ENCODE results near the gene SDR42E1. TPM values are rescaled to one million over a fixed set of nuclear protein-coding genes. Genes with fewer than 3 reads are reported as not detected.

The SDR42E1 gene
- total RNA-seq, 1 experiment from 2014 or later = 0.07 TPM

GRCh38 chr16:82007189-82007588 is 4.1 kb downstream of the SDR42E1 start:
- ATAC-seq (no peak), DNase-seq (ENCODE audit: low spot score) (no peak)
- H3K4me3 Mint-ChIP-seq = no peak overlapping the region
- no peak overlapping the region for H3K27ac Mint-ChIP-seq
- H3K36me3 Mint-ChIP-seq = peaks cover 44% of the 10 kb centered on the region
- H3K4me1 Mint-ChIP-seq = peaks cover 16% of the 10 kb centered on the region
- TF ChIP-seq ZNF138 (CRISPR knock-in tag; conservative IDR thresholded peaks at IDR 0.05) (no peak), ZNF423 (CRISPR knock-in tag; IDR thresholded peaks at IDR 0.05) (no peak), GRHL2 (CRISPR knock-in tag; IDR thresholded peaks at IDR 0.05; ENCODE audit: insufficient replicate concordance, severe bottlenecking) (no peak), GABPB1 (CRISPR knock-in tag; IDR thresholded peaks at IDR 0.05) (no peak)
- CTCF ChIA-PET = interaction anchor here (1.3 kb wide), 1 partner anchor 10 kb away, joined by 4 read pairs; no protein-coding TSS in a partner anchor
- POLR2A ChIA-PET = no interaction called here
- peaks cover 53% of the 10 kb centered on the region for H3K9me3 Mint-ChIP-seq
- peaks cover 19% of the 10 kb centered on the region for H3K27me3 Mint-ChIP-seq (ENCODE audit: low read depth)

GRCh38 chr16:82006036-82006435 is 5.2 kb downstream of the SDR42E1 start:
- CTCF ChIA-PET = no interaction called here
- Mint-ChIP-seq H3K27ac (no peak overlapping the region), H3K4me1 (peaks cover 17% of the 10 kb centered on the region), H3K4me3 (no peak overlapping the region), H3K27me3 (ENCODE audit: low read depth) (peaks cover 19% of the 10 kb centered on the region), H3K9me3 (peaks cover 45% of the 10 kb centered on the region), H3K36me3 (peaks cover 39% of the 10 kb centered on the region)
- TF ChIP-seq ZNF532 (CRISPR knock-in tag; IDR thresholded peaks at IDR 0.05; ENCODE audit: borderline replicate concordance) (no peak), IRF2 (CRISPR knock-in tag; IDR thresholded peaks at IDR 0.05; ENCODE audit: borderline replicate concordance, low read depth) (no peak), MYBL2 (CRISPR knock-in tag; IDR thresholded peaks at IDR 0.05) (no peak), NR3C1 (CRISPR knock-in tag; conservative IDR thresholded peaks at IDR 0.05; ENCODE audit: low read depth) (no peak), KAT7 (CRISPR knock-in tag; IDR thresholded peaks at IDR 0.05; ENCODE audit: borderline replicate concordance) (no peak), SP1 (CRISPR knock-in tag; conservative IDR thresholded peaks at IDR 0.05) (no peak), FOXP4 (CRISPR knock-in tag; IDR thresholded peaks at IDR 0.05) (no peak), ZNF317 (CRISPR knock-in tag; IDR thresholded peaks at IDR 0.05; ENCODE audit: borderline replicate concordance, low read depth) (no peak), ZNF396 (CRISPR knock-in tag; IDR thresholded peaks at IDR 0.05; ENCODE audit: borderline replicate concordance) (no peak), OVOL2 (CRISPR knock-in tag; IDR thresholded peaks at IDR 0.05; ENCODE audit: borderline replicate concordance) (no peak), RORB (CRISPR knock-in tag; IDR thresholded peaks at IDR 0.05) (no peak), FOXP1 (CRISPR knock-in tag; IDR thresholded peaks at IDR 0.05; ENCODE audit: borderline replicate concordance) (no peak), ETV6 (CRISPR knock-in tag; IDR thresholded peaks at IDR 0.05) (no peak), ZBTB21 (CRISPR knock-in tag; IDR thresholded peaks at IDR 0.05; ENCODE audit: borderline replicate concordance) (no peak)
- TF ChIP-seq, protein P1, sequence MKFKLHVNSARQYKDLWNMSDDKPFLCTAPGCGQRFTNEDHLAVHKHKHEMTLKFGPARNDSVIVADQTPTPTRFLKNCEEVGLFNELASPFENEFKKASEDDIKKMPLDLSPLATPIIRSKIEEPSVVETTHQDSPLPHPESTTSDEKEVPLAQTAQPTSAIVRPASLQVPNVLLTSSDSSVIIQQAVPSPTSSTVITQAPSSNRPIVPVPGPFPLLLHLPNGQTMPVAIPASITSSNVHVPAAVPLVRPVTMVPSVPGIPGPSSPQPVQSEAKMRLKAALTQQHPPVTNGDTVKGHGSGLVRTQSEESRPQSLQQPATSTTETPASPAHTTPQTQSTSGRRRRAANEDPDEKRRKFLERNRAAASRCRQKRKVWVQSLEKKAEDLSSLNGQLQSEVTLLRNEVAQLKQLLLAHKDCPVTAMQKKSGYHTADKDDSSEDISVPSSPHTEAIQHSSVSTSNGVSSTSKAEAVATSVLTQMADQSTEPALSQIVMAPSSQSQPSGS (CRISPR knock-in tag; IDR thresholded peaks at IDR 0.05; ENCODE audit: borderline replicate concordance, low read depth) = no peak
- TF ChIP-seq, protein P2, sequence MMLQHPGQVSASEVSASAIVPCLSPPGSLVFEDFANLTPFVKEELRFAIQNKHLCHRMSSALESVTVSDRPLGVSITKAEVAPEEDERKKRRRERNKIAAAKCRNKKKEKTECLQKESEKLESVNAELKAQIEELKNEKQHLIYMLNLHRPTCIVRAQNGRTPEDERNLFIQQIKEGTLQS (CRISPR knock-in tag; conservative IDR thresholded peaks at IDR 0.05) = no peak
- ATAC-seq = no peak
- POLR2A ChIA-PET = no interaction called here
- no peak for DNase-seq (ENCODE audit: low spot score)
